Gastrocnemius medialis (tissue), 4 donors: Measurements from ENCODE around the gene ADCY4.

Experiments
- POLR2A ChIP-seq, 2 donors: fragments of 450-650 bp; IDR thresholded peaks; one replicate each; pipeline ENCODE4 v1.6.1; 2017; ENCODE audit warnings: antibody characterized with exemption in 2 of 2, mild to moderate bottlenecking in 2 of 2, moderate library complexity in 2 of 2
- TF ChIP-seq, protein P1 (sequence below), 5 experiments: fragments of 450-650 bp in 3 of 5; fragments of 200-600 bp in 2 of 5; sonication (generic) in 2 of 5; IDR thresholded peaks in 4 of 5; conservative IDR thresholded peaks in 1 of 5; 1 replicate in 4 of 5; 2 replicates in 1 of 5; pipeline ENCODE4 v1.5.1; 2016 to 2019; ENCODE audit warnings: antibody characterized with exemption in 5 of 5, mild to moderate bottlenecking in 3 of 5, moderate library complexity in 3 of 5

DNA sequence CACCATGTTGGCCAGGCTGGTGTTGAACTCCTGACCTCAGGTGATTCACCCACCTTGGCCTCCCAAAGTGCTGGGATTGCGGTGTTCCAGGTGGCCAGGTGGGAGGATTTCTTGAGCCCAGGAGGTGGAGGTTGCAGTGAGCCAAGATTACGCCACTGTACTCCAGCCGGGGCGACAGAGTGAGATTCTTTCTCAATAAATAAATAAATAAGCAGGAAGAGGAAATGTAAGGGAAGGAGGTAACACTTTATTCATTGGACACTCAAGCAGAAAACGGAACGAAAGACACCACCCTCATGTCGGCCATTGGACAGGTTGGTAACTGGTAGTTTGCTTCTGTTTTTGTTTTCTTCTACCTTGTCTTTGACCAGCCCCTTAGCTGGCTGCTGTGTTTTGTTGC, 20.1 kb upstream of the ADCY4 start:
- TF ChIP-seq, protein P1, sequence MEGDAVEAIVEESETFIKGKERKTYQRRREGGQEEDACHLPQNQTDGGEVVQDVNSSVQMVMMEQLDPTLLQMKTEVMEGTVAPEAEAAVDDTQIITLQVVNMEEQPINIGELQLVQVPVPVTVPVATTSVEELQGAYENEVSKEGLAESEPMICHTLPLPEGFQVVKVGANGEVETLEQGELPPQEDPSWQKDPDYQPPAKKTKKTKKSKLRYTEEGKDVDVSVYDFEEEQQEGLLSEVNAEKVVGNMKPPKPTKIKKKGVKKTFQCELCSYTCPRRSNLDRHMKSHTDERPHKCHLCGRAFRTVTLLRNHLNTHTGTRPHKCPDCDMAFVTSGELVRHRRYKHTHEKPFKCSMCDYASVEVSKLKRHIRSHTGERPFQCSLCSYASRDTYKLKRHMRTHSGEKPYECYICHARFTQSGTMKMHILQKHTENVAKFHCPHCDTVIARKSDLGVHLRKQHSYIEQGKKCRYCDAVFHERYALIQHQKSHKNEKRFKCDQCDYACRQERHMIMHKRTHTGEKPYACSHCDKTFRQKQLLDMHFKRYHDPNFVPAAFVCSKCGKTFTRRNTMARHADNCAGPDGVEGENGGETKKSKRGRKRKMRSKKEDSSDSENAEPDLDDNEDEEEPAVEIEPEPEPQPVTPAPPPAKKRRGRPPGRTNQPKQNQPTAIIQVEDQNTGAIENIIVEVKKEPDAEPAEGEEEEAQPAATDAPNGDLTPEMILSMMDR (IDR thresholded peaks at IDR 0.05 in 4 of 5, conservative IDR thresholded peaks at IDR 0.05 in 1 of 5), result no peak
- no peak for TF ChIP-seq POLR2A (IDR thresholded peaks at IDR 0.05)
